Colonic mucosa (tissue), 4 donors: ENCODE data around the gene AUTS2. TPM values are rescaled to one million over a fixed set of nuclear protein-coding genes. Genes with fewer than 3 reads are reported as not detected.

Experiments
- DNase-seq: peaks from one replicate; pipeline ENCODE4 v3.0.0-alpha.2; 2020
- H3K27ac ChIP-seq: fragments of 200-600 bp; one replicate; pipeline ENCODE4 v1.8.0; 2021
- H3K27me3 ChIP-seq: fragments of 200-600 bp; one replicate; pipeline ENCODE4 v1.8.0; 2021
- H3K36me3 ChIP-seq: fragments of 200-600 bp; one replicate; pipeline ENCODE4 v1.8.0; 2021
- H3K4me1 ChIP-seq: fragments of 200-600 bp; one replicate; pipeline ENCODE4 v1.8.0; 2021; ENCODE audit warnings: mild to moderate bottlenecking
- H3K4me3 ChIP-seq: fragments of 200-600 bp; one replicate; pipeline ENCODE4 v1.8.0; 2021
- H3K9ac ChIP-seq, 2 donors: one replicate each; pipeline ENCODE4 v1.7.0; 2013; ENCODE audit warnings: control low read depth in 2 of 2, low read depth in 2 of 2, low read length in 2 of 2
- H3K9me3 ChIP-seq: fragments of 200-600 bp; one replicate; pipeline ENCODE4 v1.8.0; 2021
- intact Hi-C: fragments of 100-400 bp; cut with DNase I; formaldehyde crosslinking; loops from one replicate; pipeline ENCODE4 v1.14.1; 2022
- total RNA-seq, 2 donors: library from RNA; stranded (reverse); fragmentation: NEBNext Ultra II Directional in 1 of 2; extraction: Animal tissue kit (Norgen Biotek cat#: 25700) in 1 of 2; gene quantifications; one replicate each; pipeline ENCODE4 v1.2.1, GENCODE V29; 2021
- TF ChIP-seq, protein P1 (sequence below): fragments of 200-600 bp; IDR thresholded peaks from one replicate; pipeline ENCODE4 v1.8.0; 2022; ENCODE audit warnings: antibody characterized with exemption, mild to moderate bottlenecking
- donor health status: healthy.
- donor health status: DM: no; HTN: no; CAD: no.
- donor health status: DM: no; HTN: no; CAD: no.

Gene AUTS2
- total RNA-seq, 2 donors from 2014 or later, result 39.8 to 42.3 TPM

DNA sequence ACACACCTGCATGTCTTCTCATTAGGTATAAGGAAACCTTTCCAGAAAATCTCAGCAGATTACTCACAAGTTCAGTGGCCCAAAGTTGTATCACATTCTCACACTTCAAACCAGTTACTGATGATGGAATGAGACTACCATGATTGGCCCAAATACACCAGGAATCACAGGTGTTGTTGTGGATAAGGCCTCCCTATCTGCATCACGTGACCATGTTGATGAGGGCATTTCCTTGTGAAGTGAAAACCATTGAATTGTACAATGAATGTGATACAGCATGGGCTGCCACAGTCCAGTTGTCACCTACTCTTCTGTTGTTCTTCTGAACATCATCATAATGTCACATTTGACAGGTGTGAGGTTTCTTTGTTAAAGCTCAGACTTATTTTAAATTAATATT, 431.7 kb downstream of the AUTS2 start:
- intact Hi-C loops, result no loop called here
- TF ChIP-seq, protein P1, sequence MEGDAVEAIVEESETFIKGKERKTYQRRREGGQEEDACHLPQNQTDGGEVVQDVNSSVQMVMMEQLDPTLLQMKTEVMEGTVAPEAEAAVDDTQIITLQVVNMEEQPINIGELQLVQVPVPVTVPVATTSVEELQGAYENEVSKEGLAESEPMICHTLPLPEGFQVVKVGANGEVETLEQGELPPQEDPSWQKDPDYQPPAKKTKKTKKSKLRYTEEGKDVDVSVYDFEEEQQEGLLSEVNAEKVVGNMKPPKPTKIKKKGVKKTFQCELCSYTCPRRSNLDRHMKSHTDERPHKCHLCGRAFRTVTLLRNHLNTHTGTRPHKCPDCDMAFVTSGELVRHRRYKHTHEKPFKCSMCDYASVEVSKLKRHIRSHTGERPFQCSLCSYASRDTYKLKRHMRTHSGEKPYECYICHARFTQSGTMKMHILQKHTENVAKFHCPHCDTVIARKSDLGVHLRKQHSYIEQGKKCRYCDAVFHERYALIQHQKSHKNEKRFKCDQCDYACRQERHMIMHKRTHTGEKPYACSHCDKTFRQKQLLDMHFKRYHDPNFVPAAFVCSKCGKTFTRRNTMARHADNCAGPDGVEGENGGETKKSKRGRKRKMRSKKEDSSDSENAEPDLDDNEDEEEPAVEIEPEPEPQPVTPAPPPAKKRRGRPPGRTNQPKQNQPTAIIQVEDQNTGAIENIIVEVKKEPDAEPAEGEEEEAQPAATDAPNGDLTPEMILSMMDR, result no peak
- no peaks in the 10 kb centered on the region for H3K4me1 ChIP-seq
- H3K27me3 ChIP-seq, result no peaks in the 10 kb centered on the region
- H3K9ac ChIP-seq, result no peak overlapping the region
- no peak for DNase-seq
- no peaks in the 10 kb centered on the region for H3K36me3 ChIP-seq
- H3K4me3 ChIP-seq, result no peak overlapping the region
- no peak overlapping the region for H3K27ac ChIP-seq
- no peaks in the 10 kb centered on the region for H3K9me3 ChIP-seq

DNA sequence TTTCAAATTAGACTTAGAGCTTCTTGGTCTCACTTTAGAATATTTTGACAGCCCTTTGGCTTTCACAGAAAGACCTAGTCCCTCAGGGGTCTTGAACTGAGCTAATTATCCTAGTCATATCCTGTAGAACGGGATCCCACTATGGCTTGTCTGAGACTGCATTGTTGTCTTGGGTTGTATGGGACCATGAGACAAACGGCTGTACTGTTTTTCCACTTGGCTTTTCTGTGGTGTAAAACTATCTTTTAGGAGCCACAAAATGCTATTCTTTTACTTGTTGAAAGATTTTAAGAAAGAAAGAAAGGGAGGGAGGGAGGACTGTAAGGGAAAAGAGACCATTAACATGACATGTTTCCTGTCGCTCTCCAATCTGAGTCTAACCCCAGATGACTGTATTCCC, 432.5 kb downstream of the AUTS2 start:
- TF ChIP-seq, protein P1, result no peak
- Histone ChIP-seq H3K9ac (no peak overlapping the region), H3K36me3 (no peaks in the 10 kb centered on the region), H3K9me3 (no peaks in the 10 kb centered on the region), H3K4me3 (no peak overlapping the region), H3K4me1 (no peaks in the 10 kb centered on the region), H3K27me3 (no peaks in the 10 kb centered on the region), H3K27ac (no peak overlapping the region)
- DNase-seq, result no peak
- intact Hi-C loops, result no loop called here

DNA sequence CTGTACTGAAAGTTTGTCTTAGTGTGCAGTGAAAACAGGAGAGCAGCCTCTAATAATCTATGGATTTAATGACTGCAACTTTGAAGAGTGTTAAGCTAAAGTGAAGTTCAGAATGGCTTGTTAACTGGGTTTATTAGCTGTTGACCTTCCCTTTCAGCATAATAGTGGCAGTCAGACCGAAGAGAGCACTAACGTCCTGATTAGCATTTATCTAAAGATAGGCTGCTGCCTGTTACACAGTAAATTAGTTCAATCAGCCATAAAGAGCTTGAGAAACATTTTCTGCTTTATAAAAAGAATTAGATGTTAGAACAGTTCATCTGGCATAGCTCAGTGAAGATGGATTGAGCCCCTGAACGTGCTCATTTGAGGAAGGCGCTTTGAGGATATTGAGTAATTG, 433.0 kb downstream of the AUTS2 start:
- H3K4me1 ChIP-seq, result no peaks in the 10 kb centered on the region
- DNase-seq, result no peak
- H3K9me3 ChIP-seq, result no peaks in the 10 kb centered on the region
- no peaks in the 10 kb centered on the region for H3K36me3 ChIP-seq
- intact Hi-C loops, result no loop called here
- no peaks in the 10 kb centered on the region for H3K27me3 ChIP-seq
- no peak overlapping the region for H3K9ac ChIP-seq
- H3K4me3 ChIP-seq, result no peak overlapping the region
- H3K27ac ChIP-seq, result no peak overlapping the region
- TF ChIP-seq, protein P1, result no peak

DNA sequence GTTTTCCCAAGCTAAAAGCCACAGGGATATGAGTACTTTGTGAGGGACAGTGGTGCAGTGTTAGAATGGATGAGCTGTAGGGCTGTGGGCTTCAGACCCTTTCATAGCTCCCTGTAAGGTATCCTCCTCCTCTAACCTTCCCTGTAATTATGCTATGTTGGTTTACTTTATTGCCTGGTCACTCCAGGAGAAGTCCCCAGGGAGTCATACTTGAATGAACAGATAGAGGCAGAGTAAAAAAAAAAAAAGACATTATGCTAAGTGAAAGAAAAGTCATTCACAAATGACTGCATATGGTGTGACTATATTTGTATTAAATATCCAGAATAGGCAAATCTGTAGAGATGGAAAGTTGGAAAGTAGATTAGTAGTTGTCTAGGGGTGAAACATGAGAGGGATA, 434.4 kb downstream of the AUTS2 start:
- Histone ChIP-seq H3K4me3 (no peak overlapping the region), H3K9me3 (no peaks in the 10 kb centered on the region), H3K27me3 (no peaks in the 10 kb centered on the region), H3K4me1 (no peaks in the 10 kb centered on the region), H3K9ac (no peak overlapping the region), H3K36me3 (no peaks in the 10 kb centered on the region), H3K27ac (no peak overlapping the region)
- intact Hi-C loops, result no loop called here
- DNase-seq, result no peak
- TF ChIP-seq, protein P1, result no peak

DNA sequence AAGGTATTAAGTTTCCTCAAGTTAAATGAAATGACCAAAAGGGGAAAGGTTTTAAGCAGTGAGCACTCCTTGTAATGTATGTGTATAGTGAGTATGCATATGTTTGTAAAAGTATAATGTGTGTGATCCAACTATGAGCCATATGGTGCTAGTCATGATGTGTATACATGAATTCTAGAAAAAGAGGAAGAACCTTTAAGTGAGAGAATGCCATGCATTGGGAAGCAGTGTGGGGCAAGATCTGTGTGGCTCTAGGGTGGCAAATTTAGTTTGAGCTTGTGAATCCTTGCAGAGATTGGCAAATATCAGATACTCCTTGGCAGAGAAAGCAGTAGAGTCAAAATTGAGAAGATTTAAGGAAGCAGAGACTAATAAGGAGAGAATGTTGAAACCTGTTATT, 435.0 kb downstream of the AUTS2 start:
- H3K27ac ChIP-seq, result no peak overlapping the region
- H3K36me3 ChIP-seq, result no peaks in the 10 kb centered on the region
- TF ChIP-seq, protein P1, result no peak
- H3K27me3 ChIP-seq, result no peaks in the 10 kb centered on the region
- no peak overlapping the region for H3K4me3 ChIP-seq
- no peaks in the 10 kb centered on the region for H3K9me3 ChIP-seq
- H3K9ac ChIP-seq, result no peak overlapping the region
- intact Hi-C loops, result no loop called here
- H3K4me1 ChIP-seq, result no peaks in the 10 kb centered on the region
- no peak for DNase-seq

DNA sequence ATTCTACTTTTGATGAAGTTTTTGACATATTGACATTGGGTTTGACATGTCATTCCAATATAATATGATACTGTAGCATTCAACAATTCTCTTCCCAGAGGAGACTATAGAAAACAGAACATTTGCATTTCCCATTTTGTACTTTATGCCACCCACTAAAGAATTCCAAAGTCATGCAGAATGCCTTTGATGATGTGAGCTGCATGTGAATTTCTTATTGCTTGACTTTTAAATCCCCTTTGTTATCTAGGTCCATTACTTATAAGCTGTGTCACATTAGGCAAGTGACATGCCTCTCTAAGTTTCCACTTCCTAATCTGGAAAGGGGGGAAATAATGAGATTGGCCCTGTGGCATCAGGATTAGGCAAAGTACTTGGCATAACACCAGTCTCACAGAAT, 436.7 kb downstream of the AUTS2 start:
- Histone ChIP-seq H3K36me3 (no peaks in the 10 kb centered on the region), H3K4me3 (no peak overlapping the region), H3K27ac (no peak overlapping the region), H3K27me3 (no peaks in the 10 kb centered on the region), H3K9me3 (no peaks in the 10 kb centered on the region), H3K4me1 (no peaks in the 10 kb centered on the region), H3K9ac (no peak overlapping the region)
- intact Hi-C loops, result no loop called here
- TF ChIP-seq, protein P1, result no peak
- DNase-seq, result no peak
